MM.1S (cell line): Measurements from ENCODE around the gene ELOVL1.

ENCODE experiments used
- DNase-seq: peaks from one replicate; pipeline ENCODE4 v3.0.0-alpha.2; 2015
- H2AFZ ChIP-seq: fragments of 300-600 bp; sonication (generic); 2 replicates; pipeline ENCODE4 v1.6.0; 2016; ENCODE audit warnings: antibody characterized with exemption, low read length
- H3F3A ChIP-seq: fragments of 300-600 bp; sonication (generic); 2 replicates; pipeline ENCODE4 v1.6.1; 2016; ENCODE audit warnings: mild to moderate bottlenecking, antibody characterized with exemption, low read length, moderate library complexity, mixed read lengths; ENCODE audit not compliant: insufficient read depth
- H3K27ac ChIP-seq: fragments of 300-600 bp; sonication (generic); 2 replicates; pipeline ENCODE4 v1.5.1; 2016; ENCODE audit warnings: mild to moderate bottlenecking, low read length
- H3K27me3 ChIP-seq: fragments of 300-600 bp; sonication (generic); replicated peaks from 2 replicates; pipeline ENCODE4 v1.6.0; 2016; ENCODE audit warnings: low read length; ENCODE audit not compliant: insufficient read depth
- H3K36me3 ChIP-seq: fragments of 300-600 bp; sonication (generic); replicated peaks from 2 replicates; pipeline ENCODE4 v1.6.1; 2016; ENCODE audit warnings: mild to moderate bottlenecking, low read length, mixed read lengths; ENCODE audit not compliant: insufficient read depth
- H3K4me1 ChIP-seq: fragments of 300-600 bp; sonication (generic); 2 replicates; pipeline ENCODE4 v1.6.1; 2016; ENCODE audit warnings: low read length, mixed read lengths
- H3K4me2 ChIP-seq: fragments of 300-600 bp; sonication (generic); 2 replicates; pipeline ENCODE4 v1.6.0; 2016; ENCODE audit warnings: low read depth, low read length
- H3K4me3 ChIP-seq: fragments of 300-600 bp; sonication (generic); 2 replicates; pipeline ENCODE4 v1.5.1; 2016; ENCODE audit warnings: low read length, mixed read lengths
- H3K79me2 ChIP-seq: fragments of 300-600 bp; sonication (generic); 2 replicates; pipeline ENCODE4 v1.6.1; 2016; ENCODE audit warnings: mixed run types, low read length, mixed read lengths
- H3K9ac ChIP-seq: fragments of 300-600 bp; sonication (generic); 2 replicates; pipeline ENCODE4 v1.6.1; 2016; ENCODE audit warnings: low read length, mixed read lengths
- H3K9me2 ChIP-seq: fragments of 300-600 bp; sonication (generic); replicated peaks from 2 replicates; pipeline ENCODE4 v1.6.1; 2016; ENCODE audit warnings: mild to moderate bottlenecking, low read length, mixed read lengths; ENCODE audit not compliant: insufficient read depth
- H3K9me3 ChIP-seq: fragments of 300-600 bp; sonication (generic); replicated peaks from 2 replicates; pipeline ENCODE4 v1.6.1; 2016; ENCODE audit warnings: mild to moderate bottlenecking, low read length, mixed read lengths; ENCODE audit not compliant: insufficient read depth
- H4K20me1 ChIP-seq: fragments of 300-600 bp; sonication (generic); 2 replicates; pipeline ENCODE4 v1.6.1; 2016; ENCODE audit warnings: mild to moderate bottlenecking, low read length, moderate library complexity, mixed read lengths; ENCODE audit not compliant: insufficient read depth
- CTCF ChIP-seq: fragments of 300-600 bp; sonication (generic); IDR thresholded peaks from 2 replicates; pipeline ENCODE4 v1.5.1; 2016; ENCODE audit warnings: antibody characterized with exemption, low read length, mixed read lengths
- EZH2 ChIP-seq: fragments of 300-600 bp; sonication (generic); optimal IDR thresholded peaks from 2 replicates; pipeline ENCODE3; 2017; ENCODE audit warnings: low read depth, mild to moderate bottlenecking, antibody characterized with exemption, low read length, mixed read lengths
- EZH2phosphoT487 ChIP-seq: fragments of 300-600 bp; sonication (generic); IDR thresholded peaks from 2 replicates; pipeline ENCODE4 v1.6.1; 2018; ENCODE audit warnings: antibody characterized with exemption, low read length

ELOVL1 gene

GRCh38 chr1:43396059-43396458 lies 28.2 kb upstream of the ELOVL1 start:
- no peaks in the 10 kb centered on the region for H3K4me1 ChIP-seq
- no peaks in the 10 kb centered on the region for H4K20me1 ChIP-seq
- H2AFZ ChIP-seq = no peak overlapping the region
- H3K4me2 ChIP-seq = no peak overlapping the region
- no peak for TF ChIP-seq EZH2phosphoT487
- TF ChIP-seq EZH2 = no peak
- no peak for TF ChIP-seq CTCF
- H3K79me2 ChIP-seq = peaks cover 24% of the 10 kb centered on the region
- DNase-seq = no peak
- no peak overlapping the region for H3K27ac ChIP-seq
- no peaks in the 10 kb centered on the region for H3F3A ChIP-seq
- H3K9ac ChIP-seq = no peak overlapping the region
- H3K36me3 ChIP-seq = no peaks in the 10 kb centered on the region
- no peaks in the 10 kb centered on the region for H3K9me3 ChIP-seq
- H3K27me3 ChIP-seq = no peaks in the 10 kb centered on the region
- H3K4me3 ChIP-seq = no peak overlapping the region
- no peaks in the 10 kb centered on the region for H3K9me2 ChIP-seq

- no peak overlapping the region for H3K27ac ChIP-seq
- no peaks in the 10 kb centered on the region for H3K36me3 ChIP-seq
- no peak overlapping the region for H3K9ac ChIP-seq
- H3K9me3 ChIP-seq = no peaks in the 10 kb centered on the region
- H2AFZ ChIP-seq = no peak overlapping the region
- H3K4me2 ChIP-seq = no peak overlapping the region
- no peaks in the 10 kb centered on the region for H3F3A ChIP-seq
- H4K20me1 ChIP-seq = no peaks in the 10 kb centered on the region
- H3K4me1 ChIP-seq = 0 out of 2 replicates have a peak, but pooled peaks cover 5% of the 10 kb centered on the region
- H3K79me2 ChIP-seq = peaks cover 29% of the 10 kb centered on the region
- DNase-seq = no peak
- H3K9me2 ChIP-seq = no peaks in the 10 kb centered on the region
- no peak for TF ChIP-seq EZH2
- no peak for TF ChIP-seq EZH2phosphoT487
- TF ChIP-seq CTCF = no peak
- H3K27me3 ChIP-seq = no peaks in the 10 kb centered on the region
- no peak overlapping the region for H3K4me3 ChIP-seq
These were observed 27.7 kb upstream of the ELOVL1 start for GRCh38 chr1:43395523-43395922.

GRCh38 chr1:43392702-43393101 lies 24.9 kb upstream of the ELOVL1 start:
- no peak overlapping the region for H3K4me3 ChIP-seq
- no peaks in the 10 kb centered on the region for H3K27me3 ChIP-seq
- H3K4me1 ChIP-seq = peaks cover 12% of the 10 kb centered on the region; the same call in 1 of the 2 replicates
- H3K27ac ChIP-seq = no peak overlapping the region
- H3K4me2 ChIP-seq = no peak overlapping the region
- no peaks in the 10 kb centered on the region for H4K20me1 ChIP-seq
- no peaks in the 10 kb centered on the region for H3K9me2 ChIP-seq
- no peaks in the 10 kb centered on the region for H3F3A ChIP-seq
- no peak for DNase-seq
- TF ChIP-seq CTCF = no peak
- TF ChIP-seq EZH2 = no peak
- TF ChIP-seq EZH2phosphoT487 = no peak
- H3K9me3 ChIP-seq = no peaks in the 10 kb centered on the region
- H3K9ac ChIP-seq = no peak overlapping the region
- H3K79me2 ChIP-seq = peaks cover 55% of the 10 kb centered on the region
- no peaks in the 10 kb centered on the region; the same call in 1 of the 2 replicates for H3K36me3 ChIP-seq
- no peak overlapping the region for H2AFZ ChIP-seq
